ENCODE data around the gene SYNE3. TPM values are rescaled to one million over a fixed set of nuclear protein-coding genes. Genes with fewer than 3 reads are reported as not detected.

Gene SYNE3
- total and polyA plus RNA-seq, 2 of the 8 experiments (the other 6 are each of a cell fraction or from before 2014, with no cell fraction given): under 0.01 TPM; not detected in 1

DNA sequence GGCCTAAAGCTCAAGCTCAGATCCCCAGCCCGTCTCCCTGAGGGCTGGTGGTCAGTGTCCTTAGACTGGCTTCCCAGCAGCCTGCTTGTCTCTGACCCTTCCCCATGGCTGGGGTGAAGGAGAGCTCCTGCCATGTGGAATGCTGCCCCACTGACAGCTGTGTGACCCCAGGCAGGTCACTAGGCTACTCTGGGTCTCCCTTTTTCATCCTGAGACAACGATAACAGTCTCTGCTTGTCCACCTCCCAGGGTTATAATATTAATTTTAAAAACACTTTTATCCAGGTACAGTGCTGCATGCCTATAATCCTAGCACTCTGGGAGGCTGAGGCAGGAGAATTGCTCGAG lies 47.3 kb downstream of the SYNE3 start:
- Histone ChIP-seq H3K36me3 (ENCODE audit: control insufficient read depth in 2 of 4, insufficient read depth in 4 of 4, low read length in 3 of 4) (no peaks in the 10 kb centered on the region), H3K23me2 (ENCODE audit: low read depth, low read length) (peaks cover 8% of the 10 kb centered on the region; the same call in 1 of the 2 replicates), H2AK5ac (ENCODE audit: low read depth, low read length) (no peak overlapping the region), H3K23ac (ENCODE audit: insufficient read length) (no peak overlapping the region), H2BK5ac (ENCODE audit: low read depth, low read length) (no peak overlapping the region), H2AFZ (ENCODE audit: low read length) (no peak overlapping the region), H3K9me3 (ENCODE audit: insufficient read depth in 2 of 2, low read depth in 1 of 2, low read length in 1 of 2) (no peaks in the 10 kb centered on the region), H3K4me1 (replicated peaks in 1 of 4; ENCODE audit: control insufficient read depth in 3 of 4, insufficient read depth in 4 of 4, low read length in 3 of 4) (no peaks in the 10 kb centered on the region), H2BK12ac (ENCODE audit: low read depth, low read length) (no peak overlapping the region), H4K91ac (replicated peaks; ENCODE audit: insufficient read length, low read length) (no peak overlapping the region), H3K79me1 (ENCODE audit: low read depth, low read length) (no peaks in the 10 kb centered on the region), H3K56ac (replicated peaks; ENCODE audit: insufficient read length, low read depth, low read length) (no peak overlapping the region), H3K4me2 (ENCODE audit: insufficient read depth in 1 of 2, low read depth in 2 of 2, low read length in 2 of 2) (no peak overlapping the region), H4K20me1 (replicated peaks in 1 of 2; ENCODE audit: control insufficient read depth in 1 of 2, insufficient read depth in 2 of 2, low read length in 2 of 2) (no peaks in the 10 kb centered on the region), H3K14ac (ENCODE audit: insufficient read length) (no peak overlapping the region), H2BK20ac (ENCODE audit: low read length) (no peak overlapping the region), H3K18ac (ENCODE audit: extremely low read depth, low read length) (no peak overlapping the region), H3K27me3 (replicated peaks in 1 of 4; ENCODE audit: control insufficient read depth in 3 of 4, extremely low read depth in 1 of 4, insufficient read depth in 3 of 4, low read length in 3 of 4) (no peaks in the 10 kb centered on the region), H3K9ac (replicated peaks in 1 of 4; ENCODE audit: extremely low read depth in 1 of 4, low read depth in 3 of 4, low read length in 3 of 4) (no peak overlapping the region), H2BK120ac (replicated peaks; ENCODE audit: low read depth, low read length) (no peak overlapping the region), H3K4ac (replicated peaks; ENCODE audit: insufficient read length, low read depth, low read length) (no peak overlapping the region), H4K8ac (ENCODE audit: extremely low read depth, insufficient read depth, low read length) (no peak overlapping the region), H3K4me3 (ENCODE audit: extremely low read depth in 1 of 4, insufficient read depth in 2 of 4, low read depth in 3 of 4, low read length in 4 of 4) (no peak overlapping the region), H2BK15ac (ENCODE audit: low read length) (no peak overlapping the region), H4K5ac (ENCODE audit: insufficient read length, low read depth, low read length) (no peak overlapping the region), H3K27ac (ENCODE audit: low read depth, low read length) (no peak overlapping the region), H3K79me2 (ENCODE audit: control insufficient read depth in 1 of 2, insufficient read depth in 2 of 2, low read length in 2 of 2) (no peaks in the 10 kb centered on the region)
- 80% methylated on average over 3 of the region's 3 CpGs; no CpG with 5 or more reads in 1 of the 2 experiments for WGBS, 2 experiments (ENCODE audit: extremely low coverage in 1 of 2, insufficient coverage in 1 of 2, insufficient read length in 1 of 2, insufficient replicate concordance in 2 of 2, low coverage in 1 of 2, low lambda C conversion rate in 2 of 2, missing lambda C conversion rate in 1 of 2)
- no peak for DNase-seq (ENCODE audit: low read depth in 1 of 2, low spot score in 2 of 2)
- no peak for FAIRE-seq
- ChIA-PET POLR2A (ENCODE audit: partially characterized antibody) (no interaction called here), CTCF (ENCODE audit: partially characterized antibody) (interaction anchor here (0.6 to 2.8 kb wide), 6 partner anchors 10 to 132 kb away, joined by 3 to 17 read pairs (median 4); no protein-coding TSS in a partner anchor)
- TF ChIP-seq HDAC2 (IDR thresholded peaks at IDR 0.05; ENCODE audit: borderline replicate concordance in 1 of 2, low read depth in 2 of 2, low read length in 2 of 2) (no peak), SIN3A (conservative IDR thresholded peaks at IDR 0.05 in 1 of 2, IDR thresholded peaks at IDR 0.05 in 1 of 2; ENCODE audit: low read depth in 1 of 2, low read length in 2 of 2) (no peak), RBBP5 (IDR thresholded peaks at IDR 0.05; ENCODE audit: borderline replicate concordance, low read depth, low read length) (no peak), ZNF274 (IDR thresholded peaks at IDR 0.05; ENCODE audit: borderline replicate concordance, extremely low read depth, low read length) (no peak), POU5F1 (IDR thresholded peaks at IDR 0.05; ENCODE audit: low read depth, low read length) (no peak), RAD21 (IDR thresholded peaks at IDR 0.05 in 1 of 2, conservative IDR thresholded peaks at IDR 0.05 in 1 of 2; ENCODE audit: low read depth in 2 of 2, low read length in 2 of 2) (no peak), TEAD4 (IDR thresholded peaks at IDR 0.05; ENCODE audit: low read depth, low read length) (no peak), BCL11A (IDR thresholded peaks at IDR 0.05; ENCODE audit: low read depth in 2 of 2, low read length in 2 of 2) (no peak), CREB1 (IDR thresholded peaks at IDR 0.05) (no peak), JUN (IDR thresholded peaks at IDR 0.05; ENCODE audit: low read depth, low read length) (no peak), SIRT6 (IDR thresholded peaks at IDR 0.05; ENCODE audit: low read length) (no peak), TCF12 (IDR thresholded peaks at IDR 0.05; ENCODE audit: low read depth, low read length) (no peak)
- TF ChIP-seq, protein P1, sequence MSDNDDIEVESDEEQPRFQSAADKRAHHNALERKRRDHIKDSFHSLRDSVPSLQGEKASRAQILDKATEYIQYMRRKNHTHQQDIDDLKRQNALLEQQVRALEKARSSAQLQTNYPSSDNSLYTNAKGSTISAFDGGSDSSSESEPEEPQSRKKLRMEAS (IDR thresholded peaks at IDR 0.05): no peak

Data from H1 (cell line).